Vagina (tissue), 2 donors: ENCODE measurements around the gene CHST10. TPM values are rescaled to one million over a fixed set of nuclear protein-coding genes. Genes with fewer than 3 reads are reported as not detected.
A peak's percentile ranks its signal among the peaks of the same experiment; 100 is the strongest.

Source experiments
- DNase-seq, 2 donors: peaks; one replicate each; pipeline ENCODE4 v3.0.0-alpha.2; 2017; ENCODE audit errors: extremely low spot score in 2 of 2
- H3K27ac ChIP-seq: fragments of 200-600 bp; sonication (generic); one replicate; pipeline ENCODE4 v1.5.1; 2019
- H3K27me3 ChIP-seq: fragments of 200-600 bp; sonication (generic); one replicate; pipeline ENCODE4 v1.5.1; 2019
- H3K36me3 ChIP-seq, 2 donors: fragments of 200-600 bp; sonication (generic); one replicate each; pipeline ENCODE4 v1.5.1; 2017 to 2019
- H3K4me1 ChIP-seq: fragments of 200-600 bp; sonication (generic); one replicate; pipeline ENCODE4 v1.5.1; 2019
- H3K4me3 ChIP-seq, 2 donors: fragments of 200-600 bp; sonication (generic); 1 replicate in 1 of 2; 2 replicates in 1 of 2; pipeline ENCODE4 v1.5.1; 2016 to 2019
- H3K9me3 ChIP-seq: fragments of 200-600 bp; sonication (generic); one replicate; pipeline ENCODE4 v1.5.1; 2019
- POLR2A ChIP-seq, 2 donors: fragments of 450-650 bp; IDR thresholded peaks; one replicate each; pipeline ENCODE4 v1.6.1; 2017; ENCODE audit warnings: antibody characterized with exemption in 2 of 2, mild to moderate bottlenecking in 2 of 2, moderate library complexity in 2 of 2
- POLR2AphosphoS5 ChIP-seq, 2 donors: sonication (generic); formaldehyde crosslinking; IDR thresholded peaks; one replicate each; pipeline ENCODE4 v1.9.0; 2017; ENCODE audit warnings: antibody characterized with exemption in 2 of 2, mild to moderate bottlenecking in 2 of 2, low read depth in 1 of 2; ENCODE audit not compliant: insufficient read depth in 1 of 2
- intact Hi-C: fragments of 100-400 bp; cut with DNase I; formaldehyde crosslinking; loops from one replicate; pipeline ENCODE4 v1.15.1; 2023
- total RNA-seq: library from RNA; depleted of rRNA; stranded (reverse); fragments of >200 nt; gene quantifications from one replicate; pipeline ENCODE4 v1.2.3, GENCODE V29; 2016
- TF ChIP-seq, protein P1 (sequence below), 3 experiments: fragments of 450-650 bp in 2 of 3; fragments of 200-600 bp in 1 of 3; sonication (generic) in 1 of 3; IDR thresholded peaks; one replicate each; pipeline ENCODE4 v1.5.1; 2017 to 2019; ENCODE audit warnings: antibody characterized with exemption in 3 of 3, mild to moderate bottlenecking in 2 of 3, moderate library complexity in 2 of 3

Gene CHST10
- total RNA-seq, 1 donor from 2014 or later = 5.6 TPM

- Histone ChIP-seq H3K4me1 (no peaks in the 10 kb centered on the region), H3K27ac (no peak overlapping the region), H3K36me3 (peaks cover 0 to 11% of the 10 kb centered on the region in 2 donors), H3K9me3 (no peaks in the 10 kb centered on the region), H3K27me3 (no peaks in the 10 kb centered on the region), H3K4me3 (no peak overlapping the region)
- intact Hi-C loops = no loop called here
- no peak for TF ChIP-seq POLR2AphosphoS5 (IDR thresholded peaks at IDR 0.05; ENCODE audit: insufficient read depth in 1 of 2, low read depth in 1 of 2)
- no peak for TF ChIP-seq POLR2A (IDR thresholded peaks at IDR 0.05)
- peak in 1 of 2 donors; percentile 19 for DNase-seq
Observed at GRCh38 chr2:100395532-100396350, 21.7 kb downstream of the CHST10 start.

GRCh38 chr2:100394111-100394641, 23.3 kb downstream of the CHST10 start:
- DNase-seq = peak in 1 of 2 donors; percentile 76
- Histone ChIP-seq H3K36me3 (peaks cover 0 to 11% of the 10 kb centered on the region in 2 donors), H3K27me3 (no peaks in the 10 kb centered on the region), H3K4me1 (no peaks in the 10 kb centered on the region), H3K9me3 (no peaks in the 10 kb centered on the region), H3K27ac (no peak overlapping the region), H3K4me3 (no peak overlapping the region)
- TF ChIP-seq, protein P1, sequence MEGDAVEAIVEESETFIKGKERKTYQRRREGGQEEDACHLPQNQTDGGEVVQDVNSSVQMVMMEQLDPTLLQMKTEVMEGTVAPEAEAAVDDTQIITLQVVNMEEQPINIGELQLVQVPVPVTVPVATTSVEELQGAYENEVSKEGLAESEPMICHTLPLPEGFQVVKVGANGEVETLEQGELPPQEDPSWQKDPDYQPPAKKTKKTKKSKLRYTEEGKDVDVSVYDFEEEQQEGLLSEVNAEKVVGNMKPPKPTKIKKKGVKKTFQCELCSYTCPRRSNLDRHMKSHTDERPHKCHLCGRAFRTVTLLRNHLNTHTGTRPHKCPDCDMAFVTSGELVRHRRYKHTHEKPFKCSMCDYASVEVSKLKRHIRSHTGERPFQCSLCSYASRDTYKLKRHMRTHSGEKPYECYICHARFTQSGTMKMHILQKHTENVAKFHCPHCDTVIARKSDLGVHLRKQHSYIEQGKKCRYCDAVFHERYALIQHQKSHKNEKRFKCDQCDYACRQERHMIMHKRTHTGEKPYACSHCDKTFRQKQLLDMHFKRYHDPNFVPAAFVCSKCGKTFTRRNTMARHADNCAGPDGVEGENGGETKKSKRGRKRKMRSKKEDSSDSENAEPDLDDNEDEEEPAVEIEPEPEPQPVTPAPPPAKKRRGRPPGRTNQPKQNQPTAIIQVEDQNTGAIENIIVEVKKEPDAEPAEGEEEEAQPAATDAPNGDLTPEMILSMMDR (IDR thresholded peaks at IDR 0.05) = no peak
- TF ChIP-seq POLR2AphosphoS5 (IDR thresholded peaks at IDR 0.05; ENCODE audit: insufficient read depth in 1 of 2, low read depth in 1 of 2) (no peak), POLR2A (IDR thresholded peaks at IDR 0.05) (no peak)
- intact Hi-C loops = no loop called here

GRCh38 chr2:100393362-100393761, 24.1 kb downstream of the CHST10 start:
- H3K9me3 ChIP-seq = no peaks in the 10 kb centered on the region
- intact Hi-C loops = no loop called here
- TF ChIP-seq, protein P1 (IDR thresholded peaks at IDR 0.05) = no peak
- TF ChIP-seq POLR2A (IDR thresholded peaks at IDR 0.05) (no peak), POLR2AphosphoS5 (IDR thresholded peaks at IDR 0.05; ENCODE audit: insufficient read depth in 1 of 2, low read depth in 1 of 2) (no peak)
- DNase-seq = no peak
- H3K27ac ChIP-seq = no peak overlapping the region
- H3K4me3 ChIP-seq = no peak overlapping the region
- H3K27me3 ChIP-seq = no peaks in the 10 kb centered on the region
- no peaks in the 10 kb centered on the region for H3K4me1 ChIP-seq
- H3K36me3 ChIP-seq = peaks cover 0 to 11% of the 10 kb centered on the region in 2 donors

DNA sequence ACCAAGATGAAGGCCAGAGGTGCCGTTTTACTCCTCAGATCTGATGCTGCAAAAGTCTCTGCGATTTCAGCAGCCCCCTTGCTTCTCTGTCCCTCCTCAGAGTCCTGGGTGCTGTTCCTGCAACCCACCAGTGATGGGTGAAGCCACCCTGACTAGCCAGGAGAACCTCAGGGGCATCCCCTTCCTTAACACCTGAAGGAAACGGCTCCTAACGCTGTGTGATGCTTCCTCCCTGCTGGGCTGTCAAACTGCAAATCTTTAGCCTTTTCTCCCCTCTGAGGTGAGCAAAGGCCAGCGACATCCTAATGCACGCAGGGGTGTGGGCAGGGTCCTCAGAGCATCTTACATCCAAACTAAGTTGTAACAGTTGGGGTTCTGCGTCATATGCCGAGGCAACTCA, 24.8 kb downstream of the CHST10 start:
- Histone ChIP-seq H3K4me1 (no peaks in the 10 kb centered on the region), H3K9me3 (no peaks in the 10 kb centered on the region), H3K27ac (no peak overlapping the region), H3K27me3 (no peaks in the 10 kb centered on the region), H3K36me3 (peaks cover 0 to 11% of the 10 kb centered on the region in 2 donors), H3K4me3 (no peak overlapping the region)
- intact Hi-C loops = no loop called here
- TF ChIP-seq POLR2AphosphoS5 (IDR thresholded peaks at IDR 0.05; ENCODE audit: insufficient read depth in 1 of 2, low read depth in 1 of 2) (no peak), POLR2A (IDR thresholded peaks at IDR 0.05) (no peak)
- TF ChIP-seq, protein P1 (IDR thresholded peaks at IDR 0.05) = no peak
- DNase-seq = no peak

DNA sequence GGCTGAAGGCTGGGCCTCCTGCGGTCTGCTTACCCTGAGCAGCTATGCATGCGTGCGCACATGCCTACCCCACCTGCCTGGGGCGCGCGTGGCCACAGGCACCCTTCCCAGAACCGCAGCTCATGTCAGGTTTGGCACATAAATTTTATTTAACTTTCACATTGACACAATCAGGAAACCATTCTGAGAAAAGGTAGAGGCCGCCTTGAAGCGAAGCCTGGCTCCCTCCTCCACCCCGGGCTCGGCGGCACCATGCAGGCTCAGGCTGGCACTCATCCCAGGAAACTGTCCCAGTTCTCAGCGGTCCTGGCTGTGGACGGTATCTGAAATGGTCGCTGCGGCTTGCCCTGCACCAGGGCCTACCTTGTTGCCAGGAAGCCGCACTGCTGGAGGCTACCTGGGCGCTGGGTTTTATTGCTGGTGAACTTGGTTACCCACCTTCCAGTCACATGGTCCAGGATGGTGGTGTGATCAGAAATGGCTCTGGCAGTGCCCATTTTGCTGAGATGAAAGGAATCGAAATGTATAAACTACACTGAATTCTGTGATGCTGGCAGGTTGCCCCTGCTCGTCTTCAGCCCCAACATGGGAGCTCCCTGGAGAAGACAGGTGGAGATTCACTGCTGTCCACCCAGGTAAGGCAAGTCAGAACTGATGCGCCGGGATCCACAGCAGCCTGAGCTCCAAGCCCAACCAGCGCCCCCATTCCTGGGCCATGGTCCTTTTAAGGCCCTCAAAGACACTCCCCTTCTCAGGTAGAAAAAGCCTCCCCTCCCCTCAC, 25.5 kb downstream of the CHST10 start:
- H3K27me3 ChIP-seq = no peaks in the 10 kb centered on the region
- H3K4me1 ChIP-seq = no peaks in the 10 kb centered on the region
- H3K9me3 ChIP-seq = no peaks in the 10 kb centered on the region
- no peak overlapping the region for H3K27ac ChIP-seq
- H3K36me3 ChIP-seq = peaks cover 0 to 7% of the 10 kb centered on the region in 2 donors
- intact Hi-C loops = no loop called here
- H3K4me3 ChIP-seq = no peak overlapping the region
- TF ChIP-seq, protein P1 (IDR thresholded peaks at IDR 0.05) = no peak
- no peak for TF ChIP-seq POLR2AphosphoS5 (IDR thresholded peaks at IDR 0.05; ENCODE audit: insufficient read depth in 1 of 2, low read depth in 1 of 2)
- TF ChIP-seq POLR2A (IDR thresholded peaks at IDR 0.05) = no peak
- DNase-seq = peak in 1 of 2 donors; percentile 70
